Measurements from ENCODE around the gene LVRN. TPM values are rescaled to one million over a fixed set of nuclear protein-coding genes. Genes with fewer than 3 reads are reported as not detected.

Gene LVRN
- total RNA-seq, 1 experiment from 2014 or later: not detected

GRCh38 chr5:116004248-116004647 lies 42.0 kb downstream of the LVRN start:
- Histone ChIP-seq H3K9me2 (replicated peaks; ENCODE audit: low read length) (no peaks in the 10 kb centered on the region), H3K9ac (ENCODE audit: low read length) (no peak overlapping the region)
- no TSS peak for BruUV-seq (replicated peaks)

GRCh38 chr5:116009806-116010205 lies 47.5 kb downstream of the LVRN start:
- no peak for TF ChIP-seq EZH2 (IDR thresholded peaks at IDR 0.05; ENCODE audit: low read length, unreplicated experiment)
- TF ChIP-seq EZH2phosphoT487 (IDR thresholded peaks at IDR 0.05; ENCODE audit: borderline replicate concordance, low read length): no peak
- no peak for TF ChIP-seq CTCF (conservative IDR thresholded peaks at IDR 0.05; ENCODE audit: low read depth, low read length)
- H3K9ac ChIP-seq (ENCODE audit: low read length): no peak overlapping the region
- no peaks in the 10 kb centered on the region for H3K27me3 ChIP-seq (ENCODE audit: low read length)
- no peaks in the 10 kb centered on the region for H4K20me1 ChIP-seq (ENCODE audit: low read length)
- H3K4me2 ChIP-seq (ENCODE audit: low read length): no peak overlapping the region
- ChIA-PET CTCF (no interaction called here), POLR2A (ENCODE audit: unreplicated experiment) (no interaction called here)
- ATAC-seq (no peak), DNase-seq (no peak)
- no peak overlapping the region for H2AFZ ChIP-seq (ENCODE audit: low read length)
- no peaks in the 10 kb centered on the region for H3F3A ChIP-seq (ENCODE audit: low read length, unreplicated experiment)
- intact Hi-C loops (cut with micrococcal nuclease): no loop called here
- no peaks in the 10 kb centered on the region for H3K9me3 ChIP-seq (ENCODE audit: low read length)
- no peaks in the 10 kb centered on the region for H3K4me1 ChIP-seq (ENCODE audit: insufficient read depth, low read length)
- no TSS peak for BruUV-seq (replicated peaks)
- no peak overlapping the region for H3K4me3 ChIP-seq (ENCODE audit: low read length)
- no peak overlapping the region for H3K27ac ChIP-seq (ENCODE audit: low read length)
- no peaks in the 10 kb centered on the region for H3K9me2 ChIP-seq (replicated peaks; ENCODE audit: low read length)
- H3K36me3 ChIP-seq (ENCODE audit: low read depth, low read length): no peaks in the 10 kb centered on the region
- no peaks in the 10 kb centered on the region for H3K79me2 ChIP-seq (ENCODE audit: low read length)

More at GRCh38 chr5:116004248-116004647, 42.0 kb downstream of the LVRN start:
- no peak for ATAC-seq
- Histone ChIP-seq H3K36me3 (ENCODE audit: low read depth, low read length) (no peaks in the 10 kb centered on the region), H3K27me3 (ENCODE audit: low read length) (no peaks in the 10 kb centered on the region), H3K79me2 (ENCODE audit: low read length) (no peaks in the 10 kb centered on the region), H4K20me1 (ENCODE audit: low read length) (no peaks in the 10 kb centered on the region), H2AFZ (ENCODE audit: low read length) (no peak overlapping the region), H3K4me2 (ENCODE audit: low read length) (no peak overlapping the region), H3K27ac (ENCODE audit: low read length) (no peak overlapping the region), H3K4me3 (ENCODE audit: low read length) (no peak overlapping the region), H3K4me1 (ENCODE audit: insufficient read depth, low read length) (peaks cover 10% of the 10 kb centered on the region; the same call in 1 of the 2 replicates), H3K9me3 (ENCODE audit: low read length) (no peaks in the 10 kb centered on the region), H3F3A (ENCODE audit: low read length, unreplicated experiment) (no peaks in the 10 kb centered on the region)
- CTCF ChIA-PET: no interaction called here
- DNase-seq: no peak
- no peak for TF ChIP-seq EZH2 (IDR thresholded peaks at IDR 0.05; ENCODE audit: low read length, unreplicated experiment)
- TF ChIP-seq CTCF (conservative IDR thresholded peaks at IDR 0.05; ENCODE audit: low read depth, low read length): no peak
- TF ChIP-seq EZH2phosphoT487 (IDR thresholded peaks at IDR 0.05; ENCODE audit: borderline replicate concordance, low read length): no peak
- POLR2A ChIA-PET (ENCODE audit: unreplicated experiment): no interaction called here
- intact Hi-C loops (cut with micrococcal nuclease): no loop called here

GRCh38 chr5:116011046-116011445 lies 48.8 kb downstream of the LVRN start:
- Histone ChIP-seq H3K9me3 (ENCODE audit: low read length) (no peaks in the 10 kb centered on the region), H3K9me2 (replicated peaks; ENCODE audit: low read length) (no peaks in the 10 kb centered on the region), H3K4me1 (ENCODE audit: insufficient read depth, low read length) (no peaks in the 10 kb centered on the region), H3F3A (ENCODE audit: low read length, unreplicated experiment) (no peaks in the 10 kb centered on the region), H3K4me3 (ENCODE audit: low read length) (no peak overlapping the region), H2AFZ (ENCODE audit: low read length) (no peak overlapping the region), H3K4me2 (ENCODE audit: low read length) (no peak overlapping the region), H3K27ac (ENCODE audit: low read length) (no peak overlapping the region), H4K20me1 (ENCODE audit: low read length) (no peaks in the 10 kb centered on the region), H3K9ac (ENCODE audit: low read length) (no peak overlapping the region), H3K27me3 (ENCODE audit: low read length) (no peaks in the 10 kb centered on the region), H3K79me2 (ENCODE audit: low read length) (no peaks in the 10 kb centered on the region), H3K36me3 (ENCODE audit: low read depth, low read length) (no peaks in the 10 kb centered on the region)
- CTCF ChIA-PET: no interaction called here
- DNase-seq: no peak
- TF ChIP-seq EZH2phosphoT487 (IDR thresholded peaks at IDR 0.05; ENCODE audit: borderline replicate concordance, low read length): no peak
- TF ChIP-seq CTCF (conservative IDR thresholded peaks at IDR 0.05; ENCODE audit: low read depth, low read length): no peak
- no peak for TF ChIP-seq EZH2 (IDR thresholded peaks at IDR 0.05; ENCODE audit: low read length, unreplicated experiment)
- POLR2A ChIA-PET (ENCODE audit: unreplicated experiment): no interaction called here
- no peak for ATAC-seq
- BruUV-seq (replicated peaks): no TSS peak
- intact Hi-C loops (cut with micrococcal nuclease): no loop called here
